Liver (tissue), 3 donors: ENCODE measurements around the gene VPS26B.

Experiments
- CTCF ChIP-seq: fragments of 150-350 bp; IDR thresholded peaks from 2 replicates; pipeline ENCODE4 v1.5.1; 2017; ENCODE audit warnings: improper control_type of control experiment, low read depth, low read length; ENCODE audit not compliant: missing input control
- FOXA1 ChIP-seq: IDR thresholded peaks from 2 replicates; pipeline ENCODE4 v1.6.1; 2016; ENCODE audit warnings: antibody characterized with exemption
- GABPA ChIP-seq, 2 donors: IDR thresholded peaks in 1 of 2; conservative IDR thresholded peaks in 1 of 2; 2 replicates each; pipeline ENCODE4 v1.6.1; 2016; ENCODE audit warnings: antibody characterized with exemption in 2 of 2, mild to moderate bottlenecking in 1 of 2, moderate library complexity in 1 of 2
- JUND ChIP-seq, 2 donors: IDR thresholded peaks; 2 replicates each; pipeline ENCODE4 v1.6.1; 2016; ENCODE audit warnings: antibody characterized with exemption in 2 of 2
- TF ChIP-seq, protein P1 (sequence below): IDR thresholded peaks from 2 replicates; pipeline ENCODE4 v1.6.1; 2016; ENCODE audit warnings: antibody characterized with exemption
- TF ChIP-seq, protein P2 (sequence below): IDR thresholded peaks from 2 replicates; pipeline ENCODE4 v1.6.1; 2016; ENCODE audit warnings: antibody characterized with exemption
- donor health status: healthy.
- donor health status: healthy.

- TF ChIP-seq JUND (IDR thresholded peaks at IDR 0.05) (no peak), CTCF (no peak), FOXA1 (no peak), GABPA (IDR thresholded peaks at IDR 0.05 in 1 of 2, conservative IDR thresholded peaks at IDR 0.05 in 1 of 2) (peak in 1 of 2 donors; percentile 75)
- TF ChIP-seq, protein P1, sequence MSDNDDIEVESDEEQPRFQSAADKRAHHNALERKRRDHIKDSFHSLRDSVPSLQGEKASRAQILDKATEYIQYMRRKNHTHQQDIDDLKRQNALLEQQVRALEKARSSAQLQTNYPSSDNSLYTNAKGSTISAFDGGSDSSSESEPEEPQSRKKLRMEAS = peak; percentile 73
- TF ChIP-seq, protein P2, sequence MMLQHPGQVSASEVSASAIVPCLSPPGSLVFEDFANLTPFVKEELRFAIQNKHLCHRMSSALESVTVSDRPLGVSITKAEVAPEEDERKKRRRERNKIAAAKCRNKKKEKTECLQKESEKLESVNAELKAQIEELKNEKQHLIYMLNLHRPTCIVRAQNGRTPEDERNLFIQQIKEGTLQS = no peak
These were observed at the start of gene VPS26B, which contains the start of gene NCAPD3 for GRCh38 chr11:134223836-134224709.
